ENCODE measurements around the gene ABCB9.

ABCB9 gene

DNA sequence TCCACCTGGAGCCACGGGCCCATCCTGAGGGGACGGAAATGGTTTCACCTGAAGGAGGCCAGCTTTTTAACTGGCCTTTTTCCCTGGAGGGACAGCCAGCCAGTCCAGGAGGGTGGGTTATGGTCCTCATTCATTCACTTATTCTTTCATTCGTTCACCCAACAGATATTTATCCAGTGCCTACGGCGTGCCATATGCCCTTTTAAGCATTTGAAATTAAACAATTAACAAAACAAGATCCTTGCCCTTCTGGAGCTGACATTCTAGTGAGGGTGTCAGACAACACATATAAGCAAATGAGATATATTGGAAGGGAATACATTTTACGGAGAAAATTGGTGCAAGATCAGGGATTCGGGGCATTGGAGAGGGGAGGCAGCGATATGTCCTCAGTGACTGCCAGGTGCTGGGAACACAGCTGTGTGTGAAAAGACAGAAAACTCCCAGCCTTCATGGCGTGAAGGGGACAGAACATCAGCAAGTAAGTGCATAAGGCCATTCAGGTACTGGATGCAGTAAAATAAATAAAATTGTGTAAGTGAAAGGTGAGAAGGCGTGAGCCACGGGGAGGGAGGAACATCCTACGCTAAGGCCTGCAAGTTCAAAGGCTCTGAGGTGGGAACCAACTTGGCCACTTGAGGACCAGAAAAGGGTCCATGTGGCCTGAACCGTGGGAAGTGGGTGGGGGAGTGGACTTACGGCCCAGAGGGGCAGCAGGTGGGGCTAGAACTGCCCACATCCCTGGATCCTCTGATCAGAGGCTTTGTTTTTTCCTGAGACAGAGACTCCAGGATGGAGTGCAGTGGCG is 684 bp upstream of the ABCB9 start:
- no peak for DNase-seq (ENCODE audit: low read depth in 1 of 2, low spot score in 1 of 2)

DNA sequence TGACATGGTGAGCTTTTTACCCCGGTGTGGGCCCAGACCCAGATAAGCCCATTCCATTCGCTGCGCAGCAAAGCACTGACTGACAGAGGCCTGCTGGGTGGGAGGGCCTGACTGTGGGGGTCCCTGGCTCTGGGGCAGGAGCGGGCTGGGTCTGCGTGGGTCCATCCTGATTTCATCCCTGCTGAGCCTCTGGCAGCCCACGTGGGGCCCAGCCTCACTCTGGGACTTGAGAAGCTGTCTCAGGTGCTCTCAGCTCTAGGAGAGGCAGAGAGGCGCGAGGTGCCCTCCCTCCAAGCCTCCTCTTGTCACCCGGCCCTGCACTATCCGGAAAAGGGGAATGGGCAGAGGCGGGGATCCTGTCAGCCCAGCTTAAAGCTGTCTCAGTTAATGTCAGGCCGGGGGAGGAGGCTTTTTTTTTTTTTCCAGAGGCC is 927 bp downstream of the ABCB9 start:
- no peak for DNase-seq (ENCODE audit: low read depth in 1 of 2, low spot score in 1 of 2)

DNA sequence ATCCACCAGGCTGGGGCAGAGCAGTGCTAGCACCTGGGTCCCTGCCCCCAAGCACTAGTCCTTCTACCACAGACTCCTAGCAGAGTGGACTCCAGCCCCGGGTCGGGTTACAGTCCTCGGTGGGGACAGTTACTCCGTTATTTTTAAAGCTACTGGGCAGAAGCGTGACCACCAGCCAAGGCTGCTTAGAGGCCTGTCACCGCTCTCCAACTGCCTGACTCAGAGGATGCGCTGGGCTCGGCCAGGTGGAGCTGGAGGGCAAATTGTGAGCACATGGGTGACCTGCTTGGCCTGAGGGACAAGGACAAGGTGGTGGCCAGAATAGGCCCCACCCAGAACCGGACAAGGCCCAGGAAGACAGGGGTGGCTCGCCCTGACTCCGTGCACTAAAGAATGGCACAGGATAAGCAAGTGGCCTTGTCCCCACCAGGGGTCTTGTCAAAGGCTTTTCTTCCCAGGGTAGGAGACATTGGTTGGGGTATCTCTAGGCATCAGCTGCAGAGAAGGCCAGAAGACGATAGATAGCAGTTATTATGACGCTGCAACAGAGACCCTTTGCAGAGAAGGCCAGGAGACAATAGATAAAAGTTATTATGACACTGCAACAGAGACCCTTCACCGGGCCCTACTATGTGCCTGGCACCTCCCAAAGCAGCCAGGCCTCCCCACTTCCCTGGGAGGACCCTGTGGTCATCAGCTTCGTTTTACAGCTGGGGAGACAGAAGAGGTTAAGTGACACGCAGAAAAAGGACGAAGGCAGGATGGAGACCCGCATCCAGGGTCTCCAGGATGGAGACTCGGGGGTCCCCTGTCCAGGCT is 1.6 kb downstream of the ABCB9 start:
- DNase-seq (ENCODE audit: low read depth in 1 of 2, low spot score in 1 of 2), result no peak

DNA sequence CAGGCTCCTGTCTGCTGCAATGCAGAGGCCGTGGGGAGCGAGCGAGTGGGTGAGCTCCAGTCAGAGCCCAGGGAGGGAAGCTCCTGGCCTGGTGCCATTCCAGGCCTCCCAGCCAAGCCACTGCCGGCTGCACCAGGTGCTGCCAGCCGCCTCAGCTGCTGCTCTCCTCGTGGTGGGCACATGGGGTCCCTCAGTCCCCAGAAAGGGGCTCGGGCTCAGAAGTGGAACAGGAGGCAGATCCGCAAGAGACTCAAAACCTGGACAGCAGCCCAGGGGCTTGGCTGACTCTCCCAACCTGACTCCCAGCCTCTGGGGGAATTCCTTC is 2.4 kb downstream of the ABCB9 start:
- DNase-seq (ENCODE audit: low read depth in 1 of 2, low spot score in 1 of 2), result no peak

DNA sequence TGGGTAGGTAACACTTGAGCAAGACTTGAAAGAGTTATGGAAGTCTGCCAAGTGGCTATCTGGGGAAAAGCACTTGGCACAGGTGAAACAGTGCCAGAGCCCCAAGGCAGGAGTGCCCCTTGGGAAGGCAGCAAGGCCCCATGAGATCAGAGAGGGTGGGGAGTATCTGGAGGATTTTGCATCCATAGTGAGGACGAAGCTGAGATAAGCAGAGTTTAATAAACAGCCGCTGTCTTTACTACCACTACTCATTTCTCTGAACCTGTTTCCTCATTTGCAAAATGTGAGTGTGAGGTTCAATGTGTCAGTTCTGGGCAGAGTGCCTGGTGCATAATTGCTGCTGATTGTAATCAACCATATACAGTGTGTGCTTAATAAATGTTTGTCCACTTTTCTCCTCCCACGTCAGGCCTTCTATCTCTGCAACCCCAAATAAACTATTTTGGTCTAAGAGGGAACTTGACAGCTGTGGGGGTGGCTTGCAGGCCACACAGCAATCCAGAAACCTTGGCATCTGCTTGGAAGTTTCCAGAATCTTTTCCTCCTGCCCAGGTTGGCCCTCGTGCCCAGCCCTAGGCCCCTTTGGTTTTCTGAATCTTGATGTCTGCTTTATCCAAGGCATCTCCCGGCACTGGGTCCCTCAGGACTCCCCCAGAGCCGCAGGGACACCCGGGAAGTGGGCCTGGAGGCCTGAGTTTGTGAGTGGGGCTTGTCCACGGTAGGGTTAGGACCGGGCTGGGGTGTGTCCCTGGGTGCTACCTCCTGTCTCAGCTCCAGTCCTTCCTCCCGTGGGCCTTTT is 4.5 kb downstream of the ABCB9 start:
- DNase-seq (ENCODE audit: low read depth in 1 of 2, low spot score in 1 of 2), result no peak

DNA sequence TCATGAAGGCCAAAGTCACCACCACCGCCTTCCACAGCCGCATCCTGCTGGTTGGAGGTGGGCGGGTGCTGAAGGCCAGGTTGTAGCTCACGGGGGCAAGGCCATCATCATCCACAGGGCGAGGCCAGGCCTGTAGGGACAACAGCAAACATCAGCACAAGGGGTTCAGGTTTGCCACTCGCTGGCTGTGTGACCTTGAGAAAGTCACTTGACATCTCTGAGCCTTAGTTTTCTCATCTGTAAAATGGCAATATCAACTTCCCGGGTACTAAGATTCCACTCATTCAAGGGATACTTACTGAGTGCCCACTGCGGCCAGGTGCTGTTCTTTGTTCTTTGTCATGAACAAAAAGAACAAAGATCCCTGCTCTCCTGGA is 6.1 kb downstream of the ABCB9 start:
- no peak for DNase-seq (ENCODE audit: low read depth in 1 of 2, low spot score in 1 of 2)

DNA sequence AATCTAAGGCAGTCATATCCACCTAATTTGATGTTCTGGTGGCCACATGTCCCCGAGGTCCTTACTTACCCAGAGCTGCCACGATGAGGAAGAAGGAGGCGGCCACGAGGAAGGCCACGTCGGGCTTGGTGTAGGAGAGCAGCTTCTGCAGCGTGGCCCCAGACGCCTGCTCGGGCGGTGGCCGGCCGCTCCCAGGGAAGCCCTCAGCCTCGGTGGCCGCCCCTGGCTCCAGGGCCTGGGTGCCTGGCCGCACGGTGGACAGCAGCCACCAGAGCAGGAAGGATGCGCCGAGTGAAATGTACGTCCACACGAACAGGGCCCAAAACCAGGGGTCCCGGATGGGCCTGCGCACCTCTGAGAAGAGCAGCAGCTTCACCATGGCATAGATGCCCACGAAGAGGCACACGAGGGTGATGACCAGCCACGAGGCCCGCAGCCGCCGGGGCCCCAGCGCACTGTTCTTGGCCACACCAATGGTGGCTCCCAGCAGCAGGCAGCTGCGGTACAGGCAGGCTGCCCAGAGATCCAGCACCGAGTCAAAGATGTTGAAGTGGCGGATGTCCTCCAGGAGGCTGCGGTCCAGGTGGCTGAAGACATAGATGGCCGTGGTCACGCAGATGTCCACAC is 6.6 kb downstream of the ABCB9 start:
- no peak for DNase-seq (ENCODE audit: low read depth in 1 of 2, low spot score in 1 of 2)

DNA sequence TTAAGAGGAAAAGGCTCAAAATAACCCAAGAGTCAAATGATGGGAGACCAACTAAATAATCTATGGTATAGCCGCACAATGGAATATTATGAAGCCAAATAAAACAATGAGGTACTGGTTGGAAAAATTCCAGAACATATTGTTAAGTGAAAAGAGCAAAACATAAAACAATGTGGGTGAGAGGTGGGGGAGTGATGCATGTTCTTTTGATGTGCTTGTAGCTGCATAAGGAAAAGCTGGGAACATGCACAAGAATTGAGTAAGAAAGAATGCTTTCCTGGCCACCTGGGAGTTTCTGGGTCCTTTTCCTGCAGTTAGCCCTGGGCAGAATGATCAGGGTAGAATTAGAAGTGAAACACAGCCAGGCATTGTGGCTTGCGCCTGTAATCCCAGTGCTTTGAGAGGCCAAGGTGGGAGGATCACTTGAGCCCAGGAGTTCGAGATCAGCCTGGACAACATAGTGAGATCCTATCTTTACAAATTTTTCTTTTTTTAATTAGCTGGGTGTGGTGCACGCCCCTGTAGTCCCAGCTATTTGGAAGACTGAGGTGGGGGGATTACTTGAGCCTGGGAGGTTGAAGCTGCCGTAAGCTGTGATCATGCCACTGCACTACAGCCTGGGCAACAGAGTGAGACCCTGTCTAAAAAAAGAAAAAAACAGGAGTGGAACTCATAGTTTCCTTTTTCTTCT is 7.9 kb downstream of the ABCB9 start:
- DNase-seq (ENCODE audit: low read depth in 1 of 2, low spot score in 1 of 2), result no peak

DNA sequence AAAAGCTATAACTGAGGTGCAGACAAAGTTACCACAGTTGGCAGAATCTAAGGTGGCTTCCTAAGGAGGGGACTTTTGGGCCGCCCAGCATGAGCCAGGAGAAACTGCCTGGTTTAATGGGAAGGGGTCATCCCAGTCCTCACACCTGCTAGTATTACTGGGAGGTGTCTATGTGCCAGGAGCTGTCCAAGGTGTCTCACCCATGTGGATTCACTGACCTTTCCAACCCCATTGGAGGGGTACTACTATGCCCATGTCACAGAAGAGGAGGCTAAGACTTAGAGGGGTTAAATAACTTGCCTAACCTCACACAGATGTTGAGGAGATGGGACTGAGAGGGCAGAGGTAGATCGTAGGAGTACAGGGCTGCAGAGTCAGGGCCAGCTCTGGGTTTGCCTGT is 10.2 kb downstream of the ABCB9 start:
- no peak for DNase-seq (ENCODE audit: low read depth in 1 of 2, low spot score in 1 of 2)

DNA sequence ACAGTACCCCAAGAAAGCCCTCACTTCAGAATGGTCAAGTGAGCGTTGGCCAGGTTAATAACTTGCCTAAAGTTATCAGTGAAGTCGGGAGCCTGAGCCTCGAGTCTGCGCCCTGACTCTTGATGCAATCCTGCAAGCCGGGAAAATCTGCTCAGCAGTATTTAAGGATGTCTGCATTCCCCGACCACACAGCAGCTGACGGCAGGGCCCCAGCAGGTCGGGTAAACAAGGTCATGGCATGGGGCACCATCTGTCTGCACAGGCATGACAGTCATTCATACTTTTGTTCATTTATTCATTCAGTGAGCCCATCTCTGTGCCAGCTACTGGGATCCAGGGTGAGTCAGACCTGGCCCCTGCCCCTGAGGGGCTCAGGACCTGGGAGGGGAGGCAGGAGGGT is 11.1 kb downstream of the ABCB9 start:
- no peak for DNase-seq (ENCODE audit: low read depth in 1 of 2, low spot score in 1 of 2)

DNA sequence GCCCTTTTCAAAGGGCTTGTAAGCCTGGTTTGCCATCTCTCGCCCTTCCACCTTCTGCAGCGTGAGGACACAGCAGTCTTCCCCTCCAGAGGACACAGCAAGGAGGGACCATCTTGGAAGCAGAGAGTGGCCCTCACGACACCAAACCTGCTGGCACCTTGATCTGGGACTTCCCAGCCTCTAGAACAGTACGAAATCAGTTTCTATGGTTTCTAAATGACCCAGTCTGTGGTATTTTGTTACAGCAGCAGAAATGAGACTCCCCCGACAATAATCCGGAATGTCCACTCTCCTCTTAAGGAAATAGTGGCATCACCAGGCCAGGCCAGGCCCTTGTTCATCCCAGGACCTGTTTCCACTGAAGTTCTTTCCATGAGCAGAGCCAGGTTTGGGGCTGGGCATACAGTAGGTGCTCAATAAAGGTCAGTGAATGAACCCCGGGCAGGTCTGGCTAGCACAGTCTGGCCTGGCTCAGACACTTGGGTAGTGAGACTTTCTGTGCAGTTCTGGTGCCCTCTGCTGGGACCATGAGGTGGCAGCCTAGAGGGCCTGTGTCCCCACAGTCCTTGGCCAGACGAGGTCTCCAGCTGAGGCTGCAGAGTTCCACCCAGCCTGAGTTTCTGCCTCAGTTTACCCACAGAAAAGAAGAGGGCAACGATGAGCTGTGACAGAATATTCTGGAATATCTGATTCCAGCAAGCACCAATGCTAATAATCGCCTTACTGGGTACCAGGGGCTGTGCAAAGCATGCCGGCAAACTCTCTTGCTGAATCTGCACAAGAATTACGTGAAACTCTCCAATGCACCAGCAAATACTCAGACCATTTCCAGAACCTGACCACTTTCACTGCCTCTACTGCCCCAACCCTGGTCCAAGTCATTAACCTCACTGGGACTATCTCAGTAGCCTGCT is 14.0 kb downstream of the ABCB9 start:
- DNase-seq (ENCODE audit: low read depth in 1 of 2, low spot score in 1 of 2), result peak; percentile 59 to 60

DNA sequence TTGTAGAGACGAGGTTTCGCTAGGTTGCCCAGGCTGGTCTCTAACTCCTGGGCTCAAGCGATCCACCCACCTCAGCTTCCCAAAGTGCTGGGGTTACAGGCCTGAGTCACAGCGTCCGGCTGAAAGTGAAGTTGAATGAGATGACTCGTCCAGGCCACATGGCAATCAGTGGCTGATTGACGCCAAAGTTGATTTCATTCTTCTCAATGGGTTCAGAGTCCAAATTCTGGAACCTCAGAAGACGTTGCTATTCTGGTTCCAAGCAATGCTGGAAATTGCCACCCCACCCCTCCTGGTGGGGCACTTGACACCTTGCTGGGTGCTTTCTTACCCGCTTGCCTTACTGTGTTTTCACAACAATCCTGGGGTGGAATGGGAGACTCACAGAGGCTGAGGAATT is 14.9 kb downstream of the ABCB9 start:
- DNase-seq (ENCODE audit: low read depth in 1 of 2, low spot score in 1 of 2), result no peak

DNA sequence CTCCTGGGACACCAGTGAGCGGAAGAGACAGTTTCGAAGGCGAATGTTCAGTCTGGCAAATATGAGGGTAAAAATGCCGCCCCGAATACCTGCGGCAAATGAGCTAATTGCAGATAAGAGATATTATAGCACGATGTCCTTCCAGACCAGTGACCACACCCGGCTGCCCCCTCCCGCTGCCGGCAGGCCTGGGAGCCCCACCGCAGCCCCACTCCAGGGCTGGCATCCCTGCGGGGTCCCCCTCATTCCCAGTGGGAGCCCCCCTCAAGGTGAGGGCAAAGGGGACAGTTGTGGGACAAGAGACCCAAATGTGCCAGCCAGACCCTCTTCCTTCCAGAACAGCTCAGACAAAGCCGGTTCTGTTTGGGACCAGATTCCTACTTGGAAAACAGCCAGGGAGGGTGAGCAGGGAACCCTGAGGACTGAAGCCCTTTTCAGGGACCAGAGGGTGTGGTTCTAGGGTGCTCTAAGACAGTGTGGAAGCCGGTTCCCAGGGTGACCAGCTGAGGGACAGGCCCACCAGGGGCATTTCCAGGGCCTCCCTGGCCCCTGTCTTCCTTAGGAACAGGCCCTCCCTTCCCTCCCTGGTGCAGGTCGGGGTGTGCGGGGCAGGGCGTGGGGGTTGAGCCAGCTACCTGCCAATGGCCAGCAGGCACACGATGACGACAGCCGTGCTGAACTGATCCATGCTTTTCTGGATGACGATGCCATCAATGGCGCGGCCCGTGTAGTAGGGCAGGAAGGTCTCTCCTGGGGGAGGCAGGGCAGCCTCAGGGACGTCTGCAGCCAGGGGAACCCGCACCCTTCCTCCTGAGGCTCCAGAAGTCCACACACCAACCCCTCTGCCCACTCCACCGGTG is 16.2 kb downstream of the ABCB9 start:
- DNase-seq (ENCODE audit: low read depth in 1 of 2, low spot score in 1 of 2), result no peak

DNA sequence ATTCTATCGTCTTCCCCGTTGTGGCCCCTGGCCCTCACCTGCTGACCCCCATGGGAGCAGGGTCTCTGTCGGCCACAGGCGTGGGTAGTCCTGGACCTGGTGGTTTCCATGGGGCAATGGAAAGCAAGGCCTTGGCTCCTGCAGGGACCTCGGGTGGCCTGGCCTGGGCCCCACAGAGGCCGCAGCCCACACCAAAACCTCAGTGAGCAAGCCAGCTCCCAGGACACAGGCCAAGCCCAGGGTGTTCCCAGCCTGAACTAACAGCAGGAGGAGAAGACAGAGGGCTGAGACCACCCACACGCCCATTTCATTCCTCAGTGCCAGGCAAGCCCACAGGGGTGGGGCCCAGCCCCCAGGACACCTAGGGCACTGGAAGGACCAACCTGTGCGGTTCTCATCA is 16.9 kb downstream of the ABCB9 start:
- DNase-seq (ENCODE audit: low read depth in 1 of 2, low spot score in 1 of 2), result no peak

DNA sequence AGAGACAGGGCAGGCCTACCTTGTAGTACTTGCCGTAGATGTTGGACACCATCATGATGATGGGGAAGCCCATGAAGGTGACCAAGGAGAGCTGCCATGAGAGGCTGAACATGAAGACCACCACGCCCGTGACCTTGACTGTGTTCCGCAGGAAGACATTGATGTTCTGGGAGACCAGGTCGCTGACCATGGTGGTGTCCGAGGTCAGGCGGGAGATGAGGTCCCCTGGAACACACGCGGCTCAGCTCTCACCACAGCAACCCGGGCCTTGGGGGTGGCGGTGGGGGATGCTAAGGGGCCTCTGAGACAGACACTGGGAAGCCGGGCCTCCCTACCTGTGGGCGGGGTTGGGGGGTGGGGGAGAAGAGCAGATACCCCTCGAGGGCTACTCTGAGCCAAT is 17.7 kb downstream of the ABCB9 start:
- no peak for DNase-seq (ENCODE audit: low read depth in 1 of 2, low spot score in 1 of 2)

DNA sequence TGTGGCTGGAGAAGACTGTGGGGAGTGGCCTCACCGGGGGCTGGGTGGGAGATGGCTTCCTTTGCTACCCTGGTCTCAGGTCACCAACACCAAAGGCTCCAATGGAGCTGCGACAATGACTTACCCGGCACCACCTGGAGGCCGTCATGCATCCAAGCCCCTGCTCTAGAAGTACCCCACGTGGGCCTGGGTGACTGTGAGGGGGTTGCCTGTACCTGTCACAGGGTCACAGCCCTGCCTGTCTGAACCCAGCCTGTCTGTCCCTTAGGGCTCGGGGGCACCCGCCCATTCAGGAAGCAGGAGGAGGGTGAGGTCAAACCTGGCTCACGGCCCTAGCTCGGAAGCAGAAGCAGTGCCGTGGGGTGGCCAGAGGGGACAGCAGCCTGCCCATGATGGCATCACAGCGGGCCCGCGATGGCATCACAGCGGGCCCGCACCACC is 18.9 kb downstream of the ABCB9 start:
- DNase-seq (ENCODE audit: low read depth in 1 of 2, low spot score in 1 of 2), result no peak

DNA sequence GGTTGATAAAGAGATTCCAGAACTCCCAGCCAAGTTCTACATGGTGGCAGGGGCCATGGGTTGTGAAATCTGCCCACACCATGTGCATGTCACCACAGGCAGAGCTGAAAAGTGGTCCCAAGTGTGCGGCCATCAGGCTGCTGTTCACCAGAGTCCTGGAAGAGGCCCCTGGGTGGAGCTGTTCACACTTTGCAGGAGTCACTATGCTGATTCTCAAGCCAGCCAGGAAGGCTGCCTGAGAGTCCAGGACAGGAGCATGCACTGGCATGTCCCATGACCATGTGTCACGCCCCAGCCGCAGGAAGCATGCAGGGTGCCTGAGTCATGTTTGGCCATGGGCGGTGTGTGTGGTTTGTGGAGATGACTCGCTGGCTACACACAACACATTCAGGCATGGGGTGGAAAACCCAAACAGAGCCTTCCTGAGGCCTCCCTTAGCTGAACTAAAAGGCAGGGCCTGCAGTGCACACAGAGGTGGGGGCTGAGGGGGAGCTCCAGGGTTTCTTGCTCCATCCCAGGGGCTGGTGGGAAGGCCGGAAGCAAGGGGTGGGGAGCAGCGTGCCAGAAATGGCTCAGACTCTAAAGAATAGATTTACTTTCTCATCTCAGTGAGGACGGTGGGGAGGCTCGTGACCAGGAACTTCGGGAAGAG is 19.4 kb downstream of the ABCB9 start:
- peak; percentile 52 to 77 for DNase-seq (ENCODE audit: low read depth in 1 of 2, low spot score in 1 of 2)
